A549 (cell line): ENCODE measurements around the gene ZNF578. TPM values are rescaled to one million over a fixed set of nuclear protein-coding genes. Genes with fewer than 3 reads are reported as not detected.
"Not testable (repeated sequence)": the region's sequence is repeated elsewhere in the genome, so short reads cannot be mapped to it uniquely, and the experiment has no call there.

Experiments
- ATAC-seq, 2 experiments: fragments of 200-7000 bp in 1 of 2; fragments of >200 bp in 1 of 2; cut with Nextera tagmentation in 1 of 2; cut with Tn5 transposase in 1 of 2; 3 replicates each; pipeline versions ENCODE4 v1.8.0 to v1.9.1; 2018 to 2020; ENCODE audit warnings: mild to moderate bottlenecking in 1 of 2, moderate library complexity in 1 of 2
- CTCF ChIA-PET: fragments of 300-600 bp; sonication (Branson Sonifier 250); formaldehyde crosslinking; extraction: SDS; loops from one replicate; lab custom pipeline; 2021; ENCODE audit warnings: antibody characterized with exemption, inconsistent platforms; lab: Yijun Ruan, JAX
- POLR2A ChIA-PET: fragments of 350-600 bp; formaldehyde crosslinking; extraction: SDS; loops from one replicate; lab custom pipeline; 2021; ENCODE audit warnings: antibody characterized with exemption, inconsistent platforms; lab: Yijun Ruan, JAX
- DNase-seq, 2 experiments: peaks; one replicate each; pipeline versions ENCODE4 v3.0.0 to v3.0.0-alpha.2; 2011 to 2016; ENCODE audit warnings: low read depth in 1 of 2, low spot score in 1 of 2
- FAIRE-seq: peaks from 2 replicates; lab custom pipeline; 2011; peaks lifted over from hg19 to GRCh38; lab: Jason Lieb, UNC
- H3K27ac ChIP-seq, 2 experiments: fragments of >200 bp; sonication (Bioruptor Twin); formaldehyde crosslinking; 3 replicates each; pipeline ENCODE4 v1.5.1; 2016 to 2017
- H3K4me1 ChIP-seq: fragments of >200 bp; sonication (Bioruptor Twin); formaldehyde crosslinking; 3 replicates; pipeline ENCODE4 v1.6.1; 2016
- H3K4me2 ChIP-seq: fragments of >200 bp; sonication (Bioruptor Twin); formaldehyde crosslinking; 3 replicates; pipeline ENCODE4 v1.6.1; 2016
- H3K4me3 ChIP-seq: fragments of >200 bp; sonication (Bioruptor Twin); formaldehyde crosslinking; 3 replicates; pipeline ENCODE4 v1.5.1; 2016
- H3K9me3 ChIP-seq: fragments of >200 bp; sonication (Bioruptor Twin); formaldehyde crosslinking; 3 replicates; pipeline ENCODE4 v1.6.1; 2016
- NPAS2 ChIP-seq: fragments of 250-450 bp; sonication (Bioruptor Pico); IDR thresholded peaks from 2 replicates; pipeline ENCODE4 v1.8.0; 2022; ENCODE audit warnings: mild to moderate bottlenecking, moderate library complexity, borderline replicate concordance
- PBX3 ChIP-seq: IDR thresholded peaks from 2 replicates; pipeline ENCODE4 v1.6.1; 2012
- WGBS: methylation state at CpG from one replicate; pipeline ENCODE4 v1.1.6; 2017; ENCODE audit errors: missing lambda C conversion rate; 5-methylcytosine and 5-hydroxymethylcytosine counted together
- polyA plus RNA-seq, 4 experiments: library from polyadenylated mRNA; depleted of rRNA in 3 of 4; stranded (reverse); fragments of >200 nt; fragmentation: RNase III in 1 of 4; extraction: RNeasy Plus Mini Kit Qiagen cat#74134 plus additional on column Dnase treatment in 1 of 4; gene quantifications; 2 replicates in 3 of 4; 3 replicates in 1 of 4; pipeline ENCODE4 v1.2.3, GENCODE V29; 2011 to 2017
- TF ChIP-seq, protein P1 (sequence below): fragments of 200-600 bp; sonication (generic); IDR thresholded peaks from 2 replicates; pipeline ENCODE4 v1.6.1; 2016; ENCODE audit warnings: antibody characterized with exemption, mild to moderate bottlenecking, moderate library complexity
- TF ChIP-seq, protein P2 (sequence below): IDR thresholded peaks from 2 replicates; pipeline ENCODE4 v1.6.1; 2012
- TF ChIP-seq, protein P3 (sequence below): fragments of 450-650 bp; IDR thresholded peaks from 2 replicates; pipeline ENCODE4 v1.6.1; 2014; ENCODE audit warnings: antibody characterized with exemption

The ZNF578 gene
- polyA plus RNA-seq, 2 of the 4 experiments (the other 2 are of a cell fraction), result not detected

DNA sequence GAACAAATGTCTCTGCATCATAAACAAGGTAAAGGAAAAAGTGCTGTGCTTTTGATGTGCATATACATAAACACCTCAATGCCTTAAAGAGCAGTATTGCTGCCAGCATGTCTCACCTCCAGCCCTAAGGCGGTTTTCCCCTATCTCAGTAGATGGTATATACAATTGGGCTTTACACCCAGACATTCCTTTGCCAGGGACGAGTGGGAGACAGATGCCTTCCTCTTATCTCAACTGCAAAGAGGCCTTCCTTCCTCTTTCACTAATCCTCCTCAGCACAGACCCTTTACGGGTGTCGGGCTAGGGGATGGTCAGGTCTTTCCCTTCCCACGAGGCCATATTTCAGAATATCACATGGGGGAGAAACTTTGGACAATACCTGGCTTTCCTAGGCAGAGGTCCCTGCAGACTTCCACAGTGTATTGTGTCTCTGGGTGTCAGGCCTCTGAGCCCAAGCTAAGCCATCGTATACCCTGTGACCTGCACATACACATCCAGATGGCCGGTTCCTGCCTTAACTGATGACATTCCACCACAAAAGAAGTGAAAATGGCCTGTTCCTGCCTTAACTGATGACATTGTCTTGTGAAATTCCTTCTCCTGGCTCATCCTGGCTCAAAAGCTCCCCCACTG, 30.9 kb downstream of the ZNF578 start:
- FAIRE-seq, ATAC-seq, H3K4me2 ChIP-seq, DNase-seq, H3K4me1 ChIP-seq, CTCF ChIA-PET, H3K4me3 ChIP-seq, H3K27ac ChIP-seq, POLR2A ChIA-PET: not testable (repeated sequence)
- H3K9me3 ChIP-seq, result peaks cover 52% of the 10 kb centered on the region
- WGBS, result 32% methylated on average over 7 of the region's 7 CpGs

DNA sequence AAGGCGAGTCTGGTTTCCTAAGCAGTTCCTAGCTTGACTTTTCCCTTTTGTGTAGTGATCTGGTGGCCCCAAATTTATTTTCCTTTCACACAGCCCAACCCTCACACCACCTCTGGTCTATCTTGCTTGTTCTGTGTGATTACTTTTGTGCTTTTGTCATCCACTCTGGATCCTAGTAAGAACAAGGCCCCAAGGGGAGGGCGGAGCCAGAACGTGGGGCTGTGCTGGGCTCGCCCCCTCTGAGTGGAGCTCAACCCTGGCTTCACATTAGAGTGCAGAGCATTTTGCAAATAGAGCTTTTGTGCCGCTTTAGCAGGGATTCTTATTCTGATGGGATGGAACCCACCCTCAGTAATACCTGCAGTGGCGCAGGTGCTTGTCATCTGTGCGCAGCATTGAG, 31.7 kb downstream of the ZNF578 start:
- peaks cover 53% of the 10 kb centered on the region for H3K9me3 ChIP-seq
- POLR2A ChIA-PET, FAIRE-seq, ATAC-seq, CTCF ChIA-PET, H3K27ac ChIP-seq, H3K4me1 ChIP-seq, H3K4me3 ChIP-seq, DNase-seq, H3K4me2 ChIP-seq: not testable (repeated sequence)
- 11% methylated on average over 7 of the region's 7 CpGs for WGBS

DNA sequence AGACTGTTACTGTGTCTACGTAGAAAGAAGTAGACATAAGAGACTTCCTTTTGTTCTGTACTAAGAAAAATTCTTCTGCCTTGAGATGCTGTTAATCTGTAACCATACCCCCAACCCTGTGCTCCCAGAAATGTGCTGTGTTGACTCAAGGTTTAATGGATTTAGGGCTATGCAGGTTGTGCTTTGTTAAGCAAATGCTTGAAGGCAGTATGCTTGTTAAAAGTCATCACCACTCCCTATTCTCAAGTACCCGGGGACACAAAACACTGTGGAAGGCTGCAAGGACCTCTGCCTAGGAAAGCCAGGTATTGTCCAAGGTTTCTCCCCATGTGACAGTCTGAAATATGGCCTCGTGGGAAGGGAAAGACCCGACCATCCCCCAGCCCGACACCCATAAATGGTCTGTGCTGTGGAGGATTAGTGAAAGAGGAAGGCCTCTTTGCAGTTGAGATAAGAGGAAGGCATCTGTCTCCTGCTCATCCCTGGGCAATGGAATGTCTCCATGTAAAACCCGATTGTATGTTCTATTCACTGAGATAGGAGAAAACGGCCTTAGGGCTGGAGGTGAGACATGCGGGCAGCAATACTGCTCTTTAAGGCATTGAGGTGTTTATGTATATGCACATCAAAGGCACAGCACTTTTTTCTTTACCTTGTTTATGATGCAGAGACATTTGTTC, 32.3 kb downstream of the ZNF578 start:
- H3K27ac ChIP-seq, DNase-seq, POLR2A ChIA-PET, ATAC-seq, CTCF ChIA-PET, FAIRE-seq, H3K4me1 ChIP-seq, H3K4me3 ChIP-seq, H3K4me2 ChIP-seq: not testable (repeated sequence)
- peaks cover 47% of the 10 kb centered on the region for H3K9me3 ChIP-seq
- WGBS, result 9% methylated on average over 8 of the region's 8 CpGs

- TF ChIP-seq, protein P1, sequence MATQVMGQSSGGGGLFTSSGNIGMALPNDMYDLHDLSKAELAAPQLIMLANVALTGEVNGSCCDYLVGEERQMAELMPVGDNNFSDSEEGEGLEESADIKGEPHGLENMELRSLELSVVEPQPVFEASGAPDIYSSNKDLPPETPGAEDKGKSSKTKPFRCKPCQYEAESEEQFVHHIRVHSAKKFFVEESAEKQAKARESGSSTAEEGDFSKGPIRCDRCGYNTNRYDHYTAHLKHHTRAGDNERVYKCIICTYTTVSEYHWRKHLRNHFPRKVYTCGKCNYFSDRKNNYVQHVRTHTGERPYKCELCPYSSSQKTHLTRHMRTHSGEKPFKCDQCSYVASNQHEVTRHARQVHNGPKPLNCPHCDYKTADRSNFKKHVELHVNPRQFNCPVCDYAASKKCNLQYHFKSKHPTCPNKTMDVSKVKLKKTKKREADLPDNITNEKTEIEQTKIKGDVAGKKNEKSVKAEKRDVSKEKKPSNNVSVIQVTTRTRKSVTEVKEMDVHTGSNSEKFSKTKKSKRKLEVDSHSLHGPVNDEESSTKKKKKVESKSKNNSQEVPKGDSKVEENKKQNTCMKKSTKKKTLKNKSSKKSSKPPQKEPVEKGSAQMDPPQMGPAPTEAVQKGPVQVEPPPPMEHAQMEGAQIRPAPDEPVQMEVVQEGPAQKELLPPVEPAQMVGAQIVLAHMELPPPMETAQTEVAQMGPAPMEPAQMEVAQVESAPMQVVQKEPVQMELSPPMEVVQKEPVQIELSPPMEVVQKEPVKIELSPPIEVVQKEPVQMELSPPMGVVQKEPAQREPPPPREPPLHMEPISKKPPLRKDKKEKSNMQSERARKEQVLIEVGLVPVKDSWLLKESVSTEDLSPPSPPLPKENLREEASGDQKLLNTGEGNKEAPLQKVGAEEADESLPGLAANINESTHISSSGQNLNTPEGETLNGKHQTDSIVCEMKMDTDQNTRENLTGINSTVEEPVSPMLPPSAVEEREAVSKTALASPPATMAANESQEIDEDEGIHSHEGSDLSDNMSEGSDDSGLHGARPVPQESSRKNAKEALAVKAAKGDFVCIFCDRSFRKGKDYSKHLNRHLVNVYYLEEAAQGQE, result no peak
- TF ChIP-seq PBX3 (no peak), NPAS2 (no peak)
- TF ChIP-seq, protein P2, sequence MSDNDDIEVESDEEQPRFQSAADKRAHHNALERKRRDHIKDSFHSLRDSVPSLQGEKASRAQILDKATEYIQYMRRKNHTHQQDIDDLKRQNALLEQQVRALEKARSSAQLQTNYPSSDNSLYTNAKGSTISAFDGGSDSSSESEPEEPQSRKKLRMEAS, result no peak
- TF ChIP-seq, protein P3, sequence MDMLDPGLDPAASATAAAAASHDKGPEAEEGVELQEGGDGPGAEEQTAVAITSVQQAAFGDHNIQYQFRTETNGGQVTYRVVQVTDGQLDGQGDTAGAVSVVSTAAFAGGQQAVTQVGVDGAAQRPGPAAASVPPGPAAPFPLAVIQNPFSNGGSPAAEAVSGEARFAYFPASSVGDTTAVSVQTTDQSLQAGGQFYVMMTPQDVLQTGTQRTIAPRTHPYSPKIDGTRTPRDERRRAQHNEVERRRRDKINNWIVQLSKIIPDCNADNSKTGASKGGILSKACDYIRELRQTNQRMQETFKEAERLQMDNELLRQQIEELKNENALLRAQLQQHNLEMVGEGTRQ, result no peak
- DNase-seq (no peak), ATAC-seq (no peak), FAIRE-seq (no peak)
- Histone ChIP-seq H3K4me3 (no peak overlapping the region), H3K4me2 (no peak overlapping the region), H3K4me1 (no peaks in the 10 kb centered on the region), H3K9me3 (peaks cover 59% of the 10 kb centered on the region; the same call in 2 of the 3 replicates), H3K27ac (no peak overlapping the region)
- ChIA-PET POLR2A (no interaction called here), CTCF (no interaction called here)
- WGBS, result 62% methylated on average over 34 of the region's 37 CpGs
Observed at GRCh38 chr19:52492201-52492993, 39.0 kb downstream of the ZNF578 start.
